Effector CD4-positive, alpha-beta T cell (primary cell): ENCODE data around the gene LAMB1.

Source experiments
- DNase-seq: peaks from one replicate; pipeline ENCODE4 v3.0.0-alpha.2; 2020

Gene LAMB1

GRCh38 chr7:108016841-108017775, 14.1 kb upstream of the LAMB1 start:
- DNase-seq, result no peak

DNA sequence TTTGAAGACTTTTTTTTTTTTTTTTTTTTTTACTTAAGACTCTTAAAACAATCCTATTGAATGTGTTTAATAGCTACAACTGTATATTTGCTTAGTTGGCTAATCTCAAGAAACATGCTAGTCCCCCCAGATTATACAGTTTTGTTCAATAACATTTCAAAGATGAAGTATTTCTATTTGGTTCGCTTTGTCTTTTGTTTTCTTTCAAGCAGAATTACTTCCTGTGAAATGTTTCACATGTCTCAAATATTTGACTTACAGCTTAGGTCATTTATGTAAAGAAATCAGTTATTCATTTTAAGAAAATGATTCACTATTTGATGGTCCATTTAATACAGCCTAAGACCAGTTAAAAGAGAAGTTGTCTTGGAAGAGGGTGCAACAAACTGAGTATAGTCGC, 12.8 kb upstream of the LAMB1 start:
- DNase-seq, result no peak

GRCh38 chr7:108014747-108015682, 12.1 kb upstream of the LAMB1 start:
- DNase-seq, result no peak

DNA sequence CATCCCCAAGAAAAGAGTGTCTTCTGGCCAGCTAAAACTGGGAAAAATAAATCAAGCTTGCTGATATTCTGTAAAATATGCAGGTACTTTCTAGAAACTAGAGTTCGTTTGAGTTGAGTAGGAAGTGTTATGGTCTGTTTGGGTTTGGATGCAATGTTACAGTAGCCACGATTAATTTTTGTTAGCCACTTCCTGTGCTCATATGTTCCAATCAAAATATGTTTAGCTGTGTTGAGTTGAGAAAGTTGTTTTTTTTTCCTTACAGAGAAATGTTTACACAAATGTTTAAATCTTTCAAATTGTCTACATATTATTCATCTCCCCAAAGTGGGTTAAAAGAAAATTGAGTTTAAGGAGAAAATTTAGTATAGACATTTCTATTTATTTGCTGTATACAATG, 11.3 kb upstream of the LAMB1 start:
- DNase-seq, result no peak

- no peak for DNase-seq
Observed at GRCh38 chr7:108012499-108013430, 9.8 kb upstream of the LAMB1 start.

DNA sequence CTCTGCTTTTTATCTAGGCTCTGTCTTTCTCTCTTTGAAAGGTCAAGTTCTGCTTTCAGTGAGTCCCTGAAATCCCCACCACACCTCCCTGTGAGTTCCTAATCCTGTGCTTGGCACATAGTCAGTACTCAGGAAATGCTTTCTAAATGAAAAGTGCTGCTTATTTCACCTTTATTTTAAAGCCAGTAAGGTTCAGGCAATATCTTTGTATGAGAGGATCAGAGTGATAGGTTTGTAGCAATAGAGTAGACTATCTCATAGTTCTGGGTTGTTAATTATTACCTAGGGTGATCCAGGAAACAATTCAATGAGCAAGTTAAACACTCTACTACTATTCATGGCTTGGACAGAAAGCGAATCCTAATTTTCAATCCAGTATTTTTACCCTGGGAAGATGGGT, 7.4 kb upstream of the LAMB1 start:
- DNase-seq, result no peak

DNA sequence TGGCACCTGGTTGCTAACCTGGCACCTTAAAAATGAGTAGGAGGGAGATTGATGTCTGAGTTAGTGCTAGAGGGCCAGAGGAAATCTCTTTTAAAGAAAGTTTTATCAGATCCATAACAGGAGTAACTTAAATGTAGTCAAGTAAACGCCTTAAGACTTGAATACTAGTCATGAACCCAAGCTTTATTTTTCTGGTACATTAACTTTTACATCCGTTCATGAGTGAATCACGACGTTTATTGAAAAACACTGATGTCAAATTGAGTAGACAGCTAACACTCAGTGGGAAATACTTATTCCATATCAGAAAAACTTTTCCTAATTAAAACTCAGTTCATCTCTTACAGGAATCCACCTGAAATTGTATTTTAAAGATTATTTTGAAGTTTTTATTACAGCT, 6.9 kb upstream of the LAMB1 start:
- no peak for DNase-seq

- DNase-seq, result no peak
Observed at GRCh38 chr7:108008827-108009226, 5.9 kb upstream of the LAMB1 start.

DNA sequence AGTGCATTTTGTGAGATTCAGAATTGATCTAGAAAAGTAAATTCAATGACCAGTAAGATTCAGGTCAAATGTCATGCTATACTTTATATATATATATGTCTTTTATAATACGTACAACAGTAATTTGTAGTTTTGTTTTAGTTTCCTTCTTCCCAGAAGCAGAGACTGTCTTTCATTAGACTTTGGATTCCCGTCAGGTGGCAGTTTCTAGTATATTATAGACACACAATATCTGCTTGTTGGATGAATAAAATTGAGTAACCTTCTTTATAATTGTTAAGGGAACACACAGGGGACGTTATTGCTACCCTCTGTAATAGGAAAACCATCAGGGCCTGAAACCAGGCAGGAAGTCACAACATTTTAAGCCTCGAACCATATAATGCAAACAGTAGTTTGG, 5.3 kb upstream of the LAMB1 start:
- DNase-seq, result no peak

DNA sequence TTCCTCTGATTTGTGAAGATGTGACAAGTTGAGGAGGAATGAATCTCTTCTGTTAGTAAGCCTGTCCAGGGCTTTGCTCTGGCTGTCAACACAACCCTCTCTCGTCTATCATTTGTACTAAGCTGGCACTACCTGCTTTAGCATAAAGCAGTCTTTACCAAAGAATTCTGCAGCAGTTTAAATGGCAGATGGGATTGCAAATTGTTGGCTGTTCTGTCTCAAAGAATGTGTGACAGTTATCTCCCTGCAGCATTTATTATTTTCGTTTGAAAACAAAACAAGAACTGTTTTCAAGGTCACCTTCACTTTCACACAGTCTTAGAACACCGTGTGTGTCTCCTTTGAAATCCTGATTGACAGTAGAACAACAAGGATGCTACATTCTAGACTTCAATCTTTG, 4.8 kb upstream of the LAMB1 start:
- DNase-seq, result no peak

DNA sequence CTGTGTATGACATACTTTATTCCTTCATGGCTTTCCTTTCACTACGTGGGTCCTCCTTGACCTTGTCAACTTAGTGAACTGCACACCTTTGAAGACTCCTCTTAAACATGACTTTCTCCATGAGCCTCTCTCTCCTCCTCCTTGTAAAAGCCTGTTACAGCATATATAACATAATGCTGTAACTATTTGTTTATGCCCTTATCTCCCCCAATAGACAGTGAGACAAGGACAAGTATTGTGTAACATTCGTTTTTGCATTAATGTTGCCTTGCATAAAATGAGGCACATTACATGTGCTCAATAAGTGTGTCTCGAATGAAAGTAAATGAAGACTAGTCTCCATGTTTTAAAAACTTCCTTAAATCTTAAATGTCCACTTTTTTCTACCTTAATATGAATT, 4.3 kb upstream of the LAMB1 start:
- no peak for DNase-seq

GRCh38 chr7:108004220-108005142, 1.5 kb upstream of the LAMB1 start:
- no peak for DNase-seq

DNA sequence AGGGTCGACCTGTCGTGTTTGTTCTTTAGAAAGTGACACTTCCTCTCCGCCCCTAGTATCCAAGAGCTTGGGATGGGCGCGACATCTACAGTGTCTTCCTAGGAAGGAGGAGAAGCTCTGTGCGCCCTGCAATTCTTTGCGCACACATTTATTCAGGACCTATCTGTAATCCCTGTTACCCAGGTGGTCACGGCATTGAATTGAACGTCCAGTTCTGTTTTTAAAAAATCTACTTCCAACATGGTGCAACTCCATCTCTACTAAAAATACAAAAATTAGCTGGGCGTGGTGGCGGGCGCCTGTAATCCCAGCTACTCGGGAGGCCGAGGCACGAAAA, 606 bp upstream of the LAMB1 start:
- no peak for DNase-seq

- no peak for DNase-seq
Observed at GRCh38 chr7:108001764-108002725, 916 bp downstream of the LAMB1 start.

GRCh38 chr7:108000875-108001763, 1.8 kb downstream of the LAMB1 start:
- DNase-seq, result no peak

- no peak for DNase-seq
Observed at GRCh38 chr7:107999779-108000560, 3.0 kb downstream of the LAMB1 start.

DNA sequence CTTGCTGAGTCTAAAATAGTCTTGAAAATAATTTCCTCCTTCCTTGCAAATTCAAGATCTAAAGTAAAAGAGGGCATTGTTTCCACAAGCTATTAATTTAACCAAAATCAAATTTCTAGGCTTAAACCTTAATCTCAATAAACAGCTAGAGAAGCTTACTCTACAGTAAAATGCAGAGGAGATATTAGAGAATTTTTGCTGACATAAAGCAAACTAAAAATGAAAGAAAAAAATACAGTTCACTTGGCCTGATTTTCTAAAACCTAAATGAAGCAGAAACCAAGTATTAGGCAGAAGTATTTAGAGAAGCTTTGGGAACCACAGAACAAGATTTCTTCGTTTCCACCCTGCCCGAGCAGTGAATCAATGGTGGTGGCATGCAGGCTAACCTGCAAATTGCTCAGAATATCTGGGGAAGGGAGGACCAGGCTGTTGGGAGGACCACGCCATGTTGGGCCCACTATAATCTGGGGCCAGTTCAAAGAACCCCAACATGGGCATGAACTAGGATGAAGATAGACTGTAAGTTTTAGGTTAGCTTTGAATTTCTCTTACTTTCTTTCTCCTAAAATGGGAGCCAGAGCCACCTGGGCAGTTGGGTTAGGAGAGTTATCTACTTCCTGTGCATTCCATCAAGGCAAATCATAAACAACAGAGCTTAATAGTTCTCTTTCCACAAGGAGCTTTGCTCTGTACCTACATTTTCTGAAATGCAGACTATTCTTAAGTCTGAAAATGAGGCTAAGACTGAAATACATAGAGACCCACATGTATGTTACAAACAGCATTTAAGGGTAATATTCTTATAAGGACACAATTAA, 4.1 kb downstream of the LAMB1 start:
- DNase-seq, result no peak

DNA sequence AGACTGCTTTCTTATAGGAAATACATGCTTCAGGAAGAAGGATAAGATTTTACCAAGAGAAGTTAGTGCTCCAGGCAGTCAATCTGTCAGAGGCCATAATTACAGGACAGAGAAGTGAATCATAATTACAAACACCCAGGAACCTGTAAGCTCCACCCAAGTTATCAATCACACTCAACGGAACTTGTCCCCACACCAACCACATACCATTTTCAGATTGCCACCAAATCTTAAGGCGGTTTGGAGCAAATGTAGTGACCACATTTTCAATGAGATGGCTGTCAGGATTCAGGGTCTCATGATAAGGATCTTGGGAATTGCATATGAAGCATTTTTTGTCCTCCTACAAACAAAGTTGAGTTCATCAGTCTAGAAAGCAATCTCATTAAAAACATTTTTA, 4.8 kb downstream of the LAMB1 start:
- no peak for DNase-seq
